ENCODE results near the gene POLR2L.
A peak's percentile ranks its signal among the peaks of the same experiment; 100 is the strongest.

POLR2L gene

DNA sequence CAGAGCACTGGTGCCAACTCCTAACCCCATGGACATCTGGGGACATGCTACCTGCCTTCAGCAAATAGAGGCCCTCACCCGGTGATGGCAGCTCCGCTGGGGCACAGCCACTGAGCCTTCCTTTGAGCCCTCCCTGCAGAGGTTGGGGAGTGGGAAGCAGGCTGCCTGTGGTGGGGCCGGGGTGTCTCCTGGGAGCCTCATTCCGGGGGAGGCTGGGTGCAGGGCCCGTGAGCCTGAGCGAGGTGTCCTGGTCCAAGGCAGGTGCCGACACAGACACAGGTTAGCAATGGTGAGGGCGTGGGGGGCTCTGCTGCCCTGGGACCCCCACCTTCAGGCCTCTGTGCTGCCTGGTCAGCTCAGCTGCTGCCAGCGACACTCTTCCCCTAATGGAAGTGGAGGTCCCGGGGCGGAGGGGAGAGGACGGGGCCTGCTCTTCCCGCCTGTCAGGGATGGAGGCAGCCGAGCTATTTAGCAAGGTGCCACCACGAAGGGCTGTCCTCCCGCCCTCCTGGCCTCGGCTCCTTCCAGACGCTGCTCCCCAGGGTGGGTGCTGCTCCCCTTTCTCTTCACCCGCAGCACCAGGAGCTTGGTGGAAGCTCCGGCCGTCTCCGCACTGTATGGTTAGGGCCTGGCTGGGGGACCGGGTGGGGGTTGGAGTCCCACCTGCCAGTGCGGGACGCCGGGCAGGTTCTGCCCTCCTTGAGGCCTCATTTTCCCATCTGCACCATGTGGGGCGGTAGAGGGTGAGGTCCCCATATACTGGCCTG lies 11.5 kb upstream of the POLR2L start:
- no peak for DNase-seq

DNA sequence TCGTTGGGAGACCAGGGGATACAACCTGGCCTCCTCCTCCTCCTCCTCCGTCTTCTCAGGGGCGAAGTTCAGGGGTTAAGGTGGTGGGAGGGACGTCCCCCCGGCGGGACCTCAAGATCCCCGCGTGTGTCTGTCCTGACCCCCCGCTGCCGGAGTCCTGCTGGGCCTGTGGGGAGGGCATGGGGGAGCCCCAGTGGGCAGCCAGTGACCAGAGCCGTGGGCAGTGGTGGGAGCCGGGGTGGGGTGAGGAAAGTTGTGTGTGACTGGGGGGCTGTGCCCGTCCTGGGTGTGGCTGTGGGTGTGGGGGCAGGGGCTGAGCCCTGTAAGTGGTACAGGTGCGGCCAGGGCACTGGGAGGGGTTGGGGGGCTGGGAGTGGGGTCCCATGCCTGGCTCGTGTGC lies 10.4 kb upstream of the POLR2L start:
- DNase-seq: no peak

DNA sequence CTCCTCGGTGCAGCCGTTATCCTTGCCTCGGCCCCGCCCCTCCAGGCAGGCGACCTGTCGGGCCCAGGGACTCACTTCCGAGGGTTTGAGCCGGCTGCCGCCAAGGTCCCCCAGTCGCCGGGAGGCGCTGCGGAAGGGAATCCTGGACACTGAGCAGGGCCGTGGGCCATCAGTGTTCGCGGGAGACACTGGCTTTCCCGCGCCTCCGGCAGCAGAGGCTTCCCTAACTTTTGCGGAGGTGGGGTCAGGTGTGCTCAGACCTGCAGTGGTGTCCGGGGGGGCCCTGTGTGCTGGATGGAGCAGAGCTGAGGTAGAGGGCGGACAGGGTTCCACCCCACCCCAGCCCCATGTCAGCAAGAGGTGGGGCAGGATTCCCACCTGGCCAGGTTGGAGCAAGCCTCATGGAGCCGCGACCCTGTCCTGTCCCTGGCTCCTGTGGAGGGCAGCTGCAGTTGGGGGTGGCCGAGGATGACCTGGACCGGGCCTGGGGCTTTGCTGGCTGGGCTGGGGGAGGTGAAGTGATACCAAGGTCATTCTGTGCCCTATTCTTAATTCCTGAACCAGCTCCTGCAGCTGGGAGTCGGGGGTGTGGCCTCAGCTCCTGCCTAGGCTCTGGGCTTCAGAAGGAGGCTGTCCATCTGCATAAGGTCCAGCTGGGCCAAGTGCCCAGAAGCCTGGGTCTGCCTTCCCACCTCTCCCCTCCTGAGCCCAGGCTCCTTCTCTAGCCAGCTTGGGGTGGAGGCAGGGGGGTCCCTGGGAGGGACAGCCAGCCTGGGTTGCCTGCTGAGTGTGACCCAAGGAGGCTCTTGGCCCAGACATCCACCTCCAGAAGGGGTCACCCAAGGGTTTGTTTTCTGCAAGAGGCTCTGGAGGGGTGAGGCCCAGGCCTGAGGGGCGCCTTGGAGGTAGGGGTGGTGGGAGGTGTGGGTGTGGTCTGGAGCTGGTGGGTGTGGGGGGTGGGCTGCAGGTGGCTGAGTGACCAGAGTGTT lies 8.7 kb upstream of the POLR2L start:
- no peak for DNase-seq

DNA sequence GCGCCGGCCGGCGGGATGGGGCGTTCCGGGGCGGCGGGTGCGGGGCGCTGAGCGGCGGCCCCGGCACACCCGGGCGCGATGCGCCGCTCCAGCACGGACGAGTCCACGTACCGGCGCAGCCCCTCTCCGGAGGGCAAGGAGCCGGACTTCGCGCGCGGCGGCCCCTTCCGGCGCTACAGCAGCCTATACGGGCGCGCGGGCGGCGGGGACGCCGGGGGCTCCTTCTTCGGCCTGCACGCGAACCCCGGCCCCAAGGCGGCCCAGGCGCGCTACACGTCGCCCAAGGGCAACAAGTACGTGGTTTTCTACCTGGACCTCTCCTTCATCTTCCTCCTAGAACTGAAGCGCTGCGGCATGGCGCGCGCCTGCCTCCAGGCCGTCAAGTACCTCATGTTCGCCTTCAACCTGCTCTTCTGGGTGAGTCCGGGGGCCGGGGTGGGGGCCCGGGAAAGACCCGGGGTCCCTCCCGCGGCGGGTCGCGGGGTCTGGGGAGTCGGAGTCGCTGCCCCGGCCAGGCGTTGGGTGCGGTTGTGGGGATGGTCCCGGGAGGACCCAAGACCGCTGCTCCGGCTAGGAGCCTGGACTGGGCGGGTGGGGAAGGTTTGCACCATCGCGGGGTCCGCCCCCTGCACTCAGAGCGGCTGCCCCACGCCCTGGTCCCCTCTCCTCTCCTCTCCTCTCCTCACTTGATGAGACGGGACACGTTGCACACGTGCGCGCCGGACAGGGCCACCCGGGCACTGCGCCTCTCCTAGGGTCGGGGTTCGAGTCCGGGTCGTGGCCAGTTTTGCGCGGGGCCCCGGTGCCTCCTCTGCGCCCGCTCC lies 7.8 kb upstream of the POLR2L start:
- DNase-seq: no peak

DNA sequence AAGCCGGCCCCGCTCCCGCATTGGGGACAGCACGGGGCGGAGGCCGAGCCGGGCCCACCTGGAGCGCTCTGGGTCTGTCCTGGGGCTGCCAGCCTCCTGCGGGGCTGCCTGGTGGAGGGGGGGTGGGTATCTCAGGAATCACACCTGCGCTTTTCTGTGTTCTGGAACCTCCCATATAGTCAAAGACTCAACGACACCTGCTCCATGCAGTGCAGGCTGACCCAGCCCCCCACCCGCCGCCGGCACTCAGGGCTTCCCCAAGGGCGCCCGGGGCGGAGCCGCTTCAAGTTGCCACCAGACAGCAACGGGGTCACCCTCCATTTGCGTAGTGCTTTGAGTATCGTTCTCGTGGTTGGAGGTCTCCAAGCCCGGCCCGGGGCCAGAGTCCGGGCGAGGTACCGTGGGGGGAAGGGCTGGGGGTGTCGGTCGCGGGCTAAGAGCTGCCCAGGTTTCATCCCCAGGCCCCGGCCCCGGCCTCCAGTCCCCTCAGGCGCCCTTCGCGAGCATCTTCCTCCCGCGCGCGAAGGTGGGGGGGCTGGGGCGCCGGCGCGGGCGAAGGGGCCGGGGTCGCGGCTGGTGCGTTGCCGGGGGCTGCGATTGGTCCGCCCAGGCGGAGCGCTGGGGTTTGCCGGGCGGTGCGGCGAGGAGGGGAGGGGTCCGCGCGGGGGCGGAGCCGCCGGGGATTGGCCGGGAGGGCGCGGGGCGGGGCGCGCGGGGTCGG lies 6.9 kb upstream of the POLR2L start:
- DNase-seq: no peak

DNA sequence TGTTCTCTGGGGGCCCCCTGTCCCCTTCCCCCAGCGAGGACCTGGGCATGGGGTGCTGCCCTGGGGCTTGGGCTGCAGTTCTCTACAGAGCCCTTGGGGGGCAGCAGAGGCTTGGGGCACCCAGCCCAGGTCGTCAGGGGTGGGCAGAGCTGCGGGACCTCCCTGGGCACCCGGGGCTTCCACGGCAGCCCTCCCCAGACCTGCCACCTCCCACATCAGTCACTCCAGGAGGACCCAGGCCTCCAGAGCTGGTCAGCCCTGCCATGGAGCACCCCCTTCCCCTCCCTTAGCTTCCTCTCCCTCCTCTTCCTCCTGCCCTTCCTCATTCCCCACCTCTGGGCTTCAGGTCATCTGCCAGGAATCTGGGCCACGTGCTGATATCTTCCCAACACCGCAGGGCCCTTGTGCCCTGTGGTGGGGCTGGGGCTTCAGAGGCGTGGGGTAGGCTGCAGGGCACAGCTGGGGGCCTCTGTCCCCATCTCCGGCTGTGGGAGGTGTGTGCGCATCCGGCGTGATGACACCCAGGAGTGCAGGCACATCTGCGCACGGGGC lies 6.1 kb upstream of the POLR2L start:
- DNase-seq: no peak

DNA sequence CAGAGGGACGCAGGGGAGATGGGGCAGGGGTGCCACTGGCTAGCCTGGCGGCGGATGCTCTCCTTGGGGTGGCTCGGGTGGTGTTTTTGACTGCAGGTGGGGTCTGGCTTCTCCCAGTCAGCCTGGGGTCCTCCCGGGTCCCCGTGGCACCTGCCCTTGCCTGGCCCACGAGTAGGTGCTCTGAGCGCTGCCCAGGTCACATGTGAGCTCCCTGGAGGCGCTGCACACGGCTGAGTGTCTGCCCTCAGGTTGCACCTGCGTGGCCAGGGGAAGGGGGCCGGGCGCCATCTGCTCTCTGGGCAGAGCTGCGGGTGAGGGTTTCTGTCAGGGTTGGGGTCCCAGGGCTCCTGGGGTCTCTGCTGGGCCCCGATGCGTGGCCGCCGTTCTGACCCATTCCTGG lies 5.5 kb upstream of the POLR2L start:
- no peak for DNase-seq

DNA sequence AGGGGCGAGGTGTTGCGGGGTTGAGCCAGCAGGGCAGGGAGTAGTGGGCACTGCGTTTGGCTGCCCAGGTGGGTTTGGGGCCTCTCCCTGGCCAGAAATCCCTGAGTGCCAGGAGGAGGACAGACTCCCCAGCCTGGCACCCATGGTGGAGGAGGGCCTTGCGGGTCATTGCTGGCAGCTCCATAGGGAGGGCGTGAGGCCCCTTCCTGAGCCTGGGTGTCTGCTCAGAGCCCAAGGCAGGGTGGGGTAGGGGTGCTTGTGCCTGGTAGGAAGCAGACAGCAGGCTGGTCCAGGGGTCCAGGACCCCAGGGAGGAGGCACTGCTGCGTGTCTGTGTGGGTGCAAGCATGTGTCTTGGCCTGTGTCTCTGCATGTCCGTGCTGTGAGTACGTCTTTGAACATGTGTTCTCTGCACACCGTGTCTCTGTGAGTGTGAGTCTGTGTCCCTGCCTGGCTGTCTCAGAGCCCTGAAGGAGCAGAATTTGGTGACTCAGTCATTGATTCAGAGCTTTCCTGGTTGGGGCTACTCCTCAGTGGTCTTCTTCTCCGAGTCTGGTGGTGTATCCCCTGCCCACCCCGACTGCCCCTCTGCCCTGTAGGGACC lies 4.3 kb upstream of the POLR2L start:
- DNase-seq: no peak

DNA sequence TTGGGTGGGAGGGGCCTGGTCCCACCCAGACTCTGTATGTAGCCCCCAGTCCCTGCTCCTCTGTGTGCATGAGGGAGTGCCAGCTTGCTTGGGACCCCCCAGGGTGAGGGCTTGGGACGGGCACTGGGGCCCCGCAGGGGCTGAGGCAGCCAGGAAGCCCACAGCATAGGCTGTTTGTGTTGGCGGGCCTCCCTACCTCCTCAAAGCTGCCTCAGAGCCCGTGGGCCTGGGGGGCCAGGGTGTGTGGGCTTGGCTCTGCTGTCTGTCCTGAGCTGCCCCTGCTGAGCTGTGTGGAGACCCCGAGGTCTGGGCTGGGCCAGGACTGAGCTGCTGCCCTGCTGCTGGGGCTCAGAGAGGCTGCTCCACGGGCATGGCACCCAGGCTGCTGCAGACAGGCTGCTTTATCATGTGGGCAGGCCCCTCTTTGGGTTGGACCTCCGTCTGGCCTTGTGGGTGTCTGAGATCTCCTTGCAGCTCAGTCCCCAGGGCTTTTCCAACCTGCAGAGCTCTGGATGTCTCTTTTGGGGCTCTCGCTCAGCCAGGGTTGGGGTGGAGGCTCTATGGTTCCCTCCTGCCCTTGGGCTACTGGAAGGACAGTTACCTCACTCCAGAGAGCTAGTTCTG lies 3.7 kb upstream of the POLR2L start:
- no peak for DNase-seq

DNA sequence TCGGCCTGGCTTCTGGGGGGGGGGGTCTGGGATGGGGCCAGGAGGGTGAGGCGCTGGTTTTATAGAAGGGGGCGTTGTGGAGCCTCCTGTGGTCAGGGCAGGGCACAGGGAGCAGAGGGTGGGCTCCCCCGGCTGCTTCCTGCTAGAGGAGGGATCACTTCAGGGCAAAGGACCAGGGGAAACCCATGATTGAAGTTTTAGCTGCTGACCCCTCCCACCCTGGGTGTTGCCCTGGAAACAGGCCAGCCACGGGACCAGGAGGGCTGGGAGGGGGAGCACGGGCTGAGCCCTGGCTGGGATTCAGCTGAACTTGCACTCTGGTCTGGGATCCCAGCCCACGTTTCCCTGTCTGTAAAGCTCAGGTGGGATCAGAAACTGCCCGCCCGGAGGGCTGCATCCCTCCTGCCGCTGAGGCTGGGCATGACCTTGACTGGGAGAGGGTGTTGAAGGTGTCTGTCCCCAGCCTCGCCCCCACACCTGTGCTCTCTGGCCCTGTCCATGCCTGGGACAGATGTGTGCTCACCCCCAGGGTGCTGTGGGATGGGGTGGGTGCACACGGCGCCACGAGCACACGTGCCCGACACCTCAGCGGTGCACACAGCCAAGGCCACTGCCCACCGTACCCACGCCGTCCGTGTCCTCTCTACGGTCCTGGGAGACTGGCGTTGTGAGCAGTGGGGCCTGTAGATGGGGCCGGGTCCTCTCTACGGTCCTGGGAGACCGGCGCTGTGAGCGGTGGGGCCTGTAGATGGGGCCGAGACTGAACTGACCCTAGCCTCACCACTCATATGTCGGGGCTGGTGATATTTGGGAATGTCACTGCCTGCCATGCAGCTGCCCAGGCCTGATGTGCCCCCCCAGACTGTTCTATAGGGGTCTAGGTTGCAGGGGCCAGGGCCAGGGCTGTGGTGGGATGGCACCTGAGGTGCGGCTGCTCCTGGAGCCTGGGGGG lies 2.6 kb upstream of the POLR2L start:
- DNase-seq: peak; percentile 89

DNA sequence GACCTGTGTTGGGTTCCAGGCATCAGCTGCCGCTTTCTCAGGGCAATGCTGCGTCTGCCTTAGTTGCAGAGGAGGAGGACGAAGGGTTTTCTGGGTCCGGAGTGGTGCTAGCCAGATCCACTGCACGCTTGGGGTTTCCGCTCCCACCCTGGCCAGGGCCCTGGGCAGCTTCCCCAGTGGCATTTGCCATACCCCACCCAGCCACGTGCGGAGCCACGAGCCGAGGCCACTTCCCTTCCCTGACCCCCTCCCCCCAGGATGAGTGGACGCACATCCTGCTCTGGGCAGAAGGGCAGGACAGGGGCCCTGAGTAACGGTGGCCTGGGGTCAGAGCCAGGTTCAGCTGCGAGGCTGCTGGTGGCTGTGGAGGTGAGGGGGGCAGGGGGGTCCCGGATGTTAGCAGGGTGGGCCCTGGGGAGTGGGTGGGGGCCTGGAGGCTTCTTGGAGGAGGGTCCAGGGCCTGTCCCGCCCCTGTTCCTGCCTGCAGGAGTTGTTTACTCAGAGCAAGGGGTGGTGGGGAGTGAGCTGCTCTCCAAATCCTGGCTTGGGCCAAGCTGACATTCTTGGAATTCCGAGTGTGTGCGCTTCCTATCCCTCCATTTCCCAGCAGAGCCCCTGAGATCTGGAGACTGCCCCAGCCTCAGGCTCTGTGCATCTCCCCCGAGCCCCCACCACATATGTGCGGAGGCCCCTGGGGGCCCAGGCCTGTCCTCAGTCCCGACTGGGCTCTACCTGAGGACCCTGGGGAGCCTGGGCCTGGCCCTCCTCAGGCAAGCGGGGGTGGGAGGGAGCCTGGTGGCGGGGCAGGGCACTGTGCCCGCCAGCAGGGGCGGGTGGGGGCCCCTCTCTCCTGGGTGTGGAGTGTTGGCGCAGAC lies 1.7 kb upstream of the POLR2L start:
- peak; percentile 96 for DNase-seq

DNA sequence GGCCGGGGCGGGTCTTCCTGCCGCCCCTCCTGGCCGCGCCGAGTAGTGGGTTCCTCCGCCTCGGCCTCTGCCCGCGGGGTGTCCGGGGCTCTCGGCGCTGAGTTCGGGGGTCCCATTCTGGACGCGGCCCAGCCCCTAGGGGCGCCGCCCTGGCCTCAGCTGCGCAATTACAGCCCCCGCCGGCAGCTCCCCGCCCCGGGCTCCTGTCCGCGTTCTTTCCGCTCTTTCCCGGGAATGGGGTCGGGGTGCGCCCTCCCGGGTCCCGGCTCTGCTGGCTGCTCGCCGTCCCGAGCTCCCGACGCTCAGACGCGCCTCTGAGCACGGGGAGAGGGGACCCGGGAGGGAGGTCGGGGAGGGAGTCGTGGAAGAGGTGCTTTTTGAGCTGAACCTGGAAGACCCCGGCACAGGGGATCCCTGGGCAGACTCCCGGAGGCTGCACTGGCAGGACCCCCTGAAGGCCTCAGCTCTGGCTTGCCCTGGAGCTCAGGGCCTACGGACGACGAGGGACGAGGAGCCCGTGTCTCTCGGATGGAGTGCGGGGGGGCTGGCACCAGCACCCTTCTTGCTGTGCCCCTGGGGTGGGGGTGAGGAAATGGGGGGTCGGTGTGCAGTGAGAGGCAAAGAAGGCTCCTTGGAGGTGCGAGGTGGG lies 881 bp upstream of the POLR2L start:
- DNase-seq: no peak

DNA sequence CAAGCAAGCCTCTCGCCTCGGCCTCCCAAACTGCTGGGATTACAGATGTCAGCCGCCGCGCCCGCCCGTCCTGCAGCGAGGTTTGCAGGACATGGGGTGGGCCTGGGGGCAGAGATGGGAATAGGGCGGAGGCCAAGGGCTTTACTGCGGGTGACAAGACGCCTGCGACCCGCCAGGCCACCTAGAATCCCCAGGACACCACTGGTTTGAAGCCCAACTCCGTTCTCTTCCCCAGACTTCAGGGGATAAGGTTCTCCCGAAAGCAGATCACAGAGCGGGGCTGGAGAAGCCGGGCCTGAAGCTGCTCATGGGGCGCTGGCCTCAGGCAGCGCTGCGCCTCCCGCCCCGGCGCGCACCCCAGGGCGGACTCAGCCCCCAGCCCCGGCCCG lies 354 bp downstream of the POLR2L start:
- no peak for DNase-seq

DNA sequence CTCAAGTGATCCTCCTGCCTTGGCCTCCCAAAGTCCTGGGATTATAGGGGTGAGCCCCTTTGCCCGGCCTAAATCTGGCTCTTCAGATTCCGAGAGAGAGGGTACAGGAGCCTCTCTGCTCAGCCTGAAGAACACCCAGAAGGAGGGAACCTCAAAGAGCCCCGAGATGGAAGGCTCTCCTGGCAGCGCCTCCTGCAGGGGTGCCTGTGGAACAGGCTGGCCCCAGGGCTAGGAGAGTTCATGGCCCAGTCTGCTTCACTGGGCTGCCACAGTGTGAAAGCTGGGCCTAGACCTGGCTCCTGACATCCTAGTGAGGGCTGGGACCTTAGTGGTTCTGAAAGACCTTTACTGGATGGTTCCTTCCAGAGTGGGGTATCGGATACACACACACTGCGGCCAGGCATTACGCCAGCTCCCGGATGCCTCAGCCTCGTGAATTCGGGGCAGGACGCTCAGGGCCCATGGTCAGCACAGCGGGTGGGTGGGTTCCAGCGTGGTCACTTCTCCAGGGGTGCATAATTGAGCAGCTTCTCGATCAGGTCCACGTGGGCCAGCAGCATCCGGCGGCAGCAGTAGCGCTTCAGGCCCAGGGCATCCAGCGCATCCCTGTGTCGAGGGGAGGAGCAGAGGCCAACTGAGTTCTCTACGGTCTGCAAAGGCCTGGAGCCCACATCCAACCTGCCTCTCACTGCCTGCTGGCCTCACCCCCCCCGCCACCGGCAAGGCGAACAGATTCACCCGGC lies 2.3 kb downstream of the POLR2L start:
- peak; percentile 22 for DNase-seq

DNA sequence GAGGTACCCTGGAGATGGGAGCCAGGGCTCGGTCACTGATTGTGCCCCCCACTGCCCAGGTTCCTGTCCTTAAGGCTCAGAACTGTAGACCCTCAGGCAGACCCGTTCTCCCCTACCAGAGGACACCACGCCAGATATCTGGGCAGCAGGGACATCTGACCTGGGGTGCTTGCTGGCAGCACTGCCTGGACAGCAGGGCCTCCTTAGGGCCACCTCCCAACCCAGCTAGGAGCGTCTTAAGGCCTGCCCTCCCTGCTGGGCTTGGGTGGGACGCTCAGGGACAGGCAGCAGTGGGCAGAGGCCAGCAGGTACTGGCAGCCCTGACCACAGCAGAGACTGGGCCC lies 3.1 kb downstream of the POLR2L start:
- no peak for DNase-seq

DNA sequence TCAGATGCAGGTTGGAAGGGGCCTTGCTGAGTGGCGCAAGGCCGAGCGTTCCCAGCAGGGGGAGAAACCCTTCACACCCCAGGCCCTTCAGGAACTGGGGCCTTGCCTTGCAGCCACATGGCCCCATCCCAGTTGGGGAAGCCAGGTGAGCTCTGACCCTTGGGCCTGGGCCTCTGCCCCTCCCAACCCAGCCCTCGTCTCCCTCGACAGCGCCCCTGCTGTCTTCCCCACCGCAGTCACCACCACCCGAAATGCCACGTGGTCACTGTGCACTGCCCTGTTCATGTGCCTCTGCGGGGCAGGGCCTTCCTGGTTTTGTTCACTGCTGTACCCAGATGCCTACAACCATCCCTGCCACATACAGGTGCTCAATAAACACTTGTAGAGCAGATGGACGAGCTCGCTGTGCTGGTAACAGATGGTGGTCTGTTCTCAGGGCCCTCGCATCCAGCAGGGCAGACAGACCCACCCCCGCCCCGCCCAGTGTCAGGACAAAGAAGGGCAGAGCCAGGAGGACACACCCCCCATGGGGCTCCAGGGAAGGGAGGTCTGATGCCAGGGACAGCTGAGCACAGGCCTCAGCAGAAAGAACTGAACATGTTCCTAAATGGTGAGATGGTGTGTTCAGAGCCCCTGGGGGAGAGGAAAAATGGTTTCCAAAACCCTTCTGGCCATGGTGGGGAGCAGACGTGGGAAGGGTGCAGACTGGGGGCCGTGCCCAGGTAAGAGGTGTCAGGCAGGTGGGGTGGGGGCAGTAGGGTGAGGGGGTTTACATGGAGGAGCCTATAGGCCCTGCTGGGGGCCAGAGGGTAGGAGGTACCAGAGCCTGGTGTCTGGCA lies 3.7 kb downstream of the POLR2L start:
- no peak for DNase-seq

DNA sequence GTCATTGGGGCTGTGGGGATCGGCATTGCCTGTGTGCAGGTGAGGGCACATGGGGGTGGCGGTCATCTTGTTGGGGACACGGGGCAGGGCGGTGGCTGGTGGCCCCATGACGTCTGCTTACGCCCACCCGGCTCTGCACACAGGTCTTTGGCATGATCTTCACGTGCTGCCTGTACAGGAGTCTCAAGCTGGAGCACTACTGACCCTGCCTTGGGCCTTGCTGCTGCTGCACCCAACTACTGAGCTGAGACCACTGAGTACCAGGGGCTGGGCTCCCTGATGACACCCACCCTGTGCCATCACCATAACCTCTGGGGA lies 4.4 kb downstream of the POLR2L start:
- DNase-seq: no peak

Data from NCI-H226 (cell line).